Fibroblast of mammary gland (primary cell): ENCODE results near the gene MAB21L4.

Experiments
- DNase-seq: peaks from one replicate; pipeline ENCODE4 v3.0.0-alpha.2; 2010; ENCODE audit warnings: low read depth
- H3K4me3 ChIP-seq: 2 replicates; pipeline ENCODE4 v1.5.1; 2011; ENCODE audit warnings: low read depth, mild to moderate bottlenecking, low read length, moderate library complexity; ENCODE audit not compliant: control insufficient read depth
- TF ChIP-seq, protein P1 (sequence below): conservative IDR thresholded peaks from 2 replicates; pipeline ENCODE4 v1.5.1; 2011; ENCODE audit warnings: low read depth, low read length, inconsistent platforms; ENCODE audit not compliant: control insufficient read depth, insufficient read depth

The MAB21L4 gene

DNA sequence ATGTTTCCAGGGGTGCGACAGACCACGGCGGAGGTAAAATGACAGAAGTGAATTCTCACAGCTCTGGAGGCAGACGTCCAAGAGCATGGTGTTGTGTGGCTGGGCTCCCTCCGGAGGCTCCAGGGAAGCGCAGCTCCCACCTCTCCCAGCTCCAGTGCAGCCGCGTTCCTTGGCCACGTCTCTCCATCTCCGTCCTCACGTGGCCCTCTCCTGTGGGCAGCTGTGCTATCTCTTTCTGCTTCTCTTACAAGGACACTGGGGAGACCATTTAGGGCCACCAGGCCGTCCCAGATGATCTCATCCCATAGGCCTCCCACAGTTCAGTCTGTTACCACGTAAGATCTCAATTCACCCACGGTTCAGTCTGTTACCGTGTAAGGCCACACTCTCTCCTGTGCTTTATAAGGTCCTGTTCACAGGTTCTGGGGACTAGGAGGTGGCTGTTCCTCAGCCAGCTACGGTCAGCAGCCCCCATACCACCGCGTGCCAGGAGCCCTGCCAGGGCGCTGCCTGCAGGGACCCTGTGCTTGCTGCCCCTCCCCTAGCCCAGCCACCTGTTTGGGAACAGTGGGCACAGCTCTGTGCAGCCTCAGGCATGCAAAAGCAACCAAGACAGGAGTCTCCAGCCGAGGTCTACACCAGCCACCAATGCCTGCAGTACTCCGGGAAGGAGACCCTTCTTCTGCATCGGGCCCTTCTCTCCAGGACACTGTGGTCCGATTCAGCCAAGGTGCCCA, 2.9 kb upstream of the MAB21L4 start:
- H3K4me3 ChIP-seq = no peak overlapping the region
- TF ChIP-seq, protein P1, sequence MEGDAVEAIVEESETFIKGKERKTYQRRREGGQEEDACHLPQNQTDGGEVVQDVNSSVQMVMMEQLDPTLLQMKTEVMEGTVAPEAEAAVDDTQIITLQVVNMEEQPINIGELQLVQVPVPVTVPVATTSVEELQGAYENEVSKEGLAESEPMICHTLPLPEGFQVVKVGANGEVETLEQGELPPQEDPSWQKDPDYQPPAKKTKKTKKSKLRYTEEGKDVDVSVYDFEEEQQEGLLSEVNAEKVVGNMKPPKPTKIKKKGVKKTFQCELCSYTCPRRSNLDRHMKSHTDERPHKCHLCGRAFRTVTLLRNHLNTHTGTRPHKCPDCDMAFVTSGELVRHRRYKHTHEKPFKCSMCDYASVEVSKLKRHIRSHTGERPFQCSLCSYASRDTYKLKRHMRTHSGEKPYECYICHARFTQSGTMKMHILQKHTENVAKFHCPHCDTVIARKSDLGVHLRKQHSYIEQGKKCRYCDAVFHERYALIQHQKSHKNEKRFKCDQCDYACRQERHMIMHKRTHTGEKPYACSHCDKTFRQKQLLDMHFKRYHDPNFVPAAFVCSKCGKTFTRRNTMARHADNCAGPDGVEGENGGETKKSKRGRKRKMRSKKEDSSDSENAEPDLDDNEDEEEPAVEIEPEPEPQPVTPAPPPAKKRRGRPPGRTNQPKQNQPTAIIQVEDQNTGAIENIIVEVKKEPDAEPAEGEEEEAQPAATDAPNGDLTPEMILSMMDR = no peak
- no peak for DNase-seq

- TF ChIP-seq, protein P1 = no peak
- no peak for DNase-seq
- H3K4me3 ChIP-seq = no peak overlapping the region
Measured at GRCh38 chr2:240898108-240898730, 2.3 kb upstream of the MAB21L4 start.

- no peak overlapping the region for H3K4me3 ChIP-seq
- no peak for DNase-seq
Measured at GRCh38 chr2:240896871-240897692, 1.1 kb upstream of the MAB21L4 start.

GRCh38 chr2:240896394-240896793, 438 bp upstream of the MAB21L4 start:
- H3K4me3 ChIP-seq = no peak overlapping the region
- DNase-seq = no peak
- TF ChIP-seq, protein P1 = no peak

More at GRCh38 chr2:240896871-240897692, 1.1 kb upstream of the MAB21L4 start:
- TF ChIP-seq, protein P1 = no peak

DNA sequence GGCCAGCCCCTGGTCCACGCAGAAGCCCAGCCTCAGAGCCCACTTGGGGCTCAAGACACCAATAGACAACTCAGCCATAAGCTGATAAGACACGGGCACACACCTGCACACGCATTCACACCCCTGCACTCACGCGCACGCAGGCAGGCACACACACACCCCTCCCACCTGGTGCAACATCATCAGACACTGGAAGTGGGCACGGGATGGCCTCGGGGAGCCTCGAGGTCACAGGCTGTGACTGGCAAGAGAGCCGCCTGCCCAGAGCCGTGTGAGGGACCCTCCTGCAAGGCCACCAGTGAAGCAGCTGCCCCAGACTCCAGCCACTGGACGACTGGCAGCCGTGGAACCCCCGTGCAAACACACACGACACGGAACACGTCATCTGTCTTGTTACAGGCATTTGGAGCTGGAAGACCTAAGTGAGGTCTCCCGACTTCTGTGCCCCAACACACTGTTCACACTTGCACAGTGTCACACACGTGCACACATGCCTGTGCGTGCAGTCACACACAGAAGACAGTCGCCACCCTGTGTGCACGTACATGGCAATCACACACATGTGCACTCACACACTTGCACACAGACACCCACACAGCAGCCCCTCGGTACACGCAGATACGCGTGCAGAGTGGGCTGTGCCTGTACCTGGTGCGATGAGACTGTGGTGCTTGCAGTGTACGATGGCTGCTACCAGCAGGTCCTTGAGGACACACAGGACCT, 959 bp downstream of the MAB21L4 start:
- DNase-seq = no peak
- no peak overlapping the region for H3K4me3 ChIP-seq
- TF ChIP-seq, protein P1 = no peak

GRCh38 chr2:240894006-240894405, 1.9 kb downstream of the MAB21L4 start:
- DNase-seq = no peak
- TF ChIP-seq, protein P1 = no peak
- no peak overlapping the region for H3K4me3 ChIP-seq
